ENCODE measurements around the gene ARPP21. TPM values are rescaled to one million over a fixed set of nuclear protein-coding genes. Genes with fewer than 3 reads are reported as not detected.

Gene ARPP21
- total RNA-seq, 1 donor from 2014 or later = not detected

DNA sequence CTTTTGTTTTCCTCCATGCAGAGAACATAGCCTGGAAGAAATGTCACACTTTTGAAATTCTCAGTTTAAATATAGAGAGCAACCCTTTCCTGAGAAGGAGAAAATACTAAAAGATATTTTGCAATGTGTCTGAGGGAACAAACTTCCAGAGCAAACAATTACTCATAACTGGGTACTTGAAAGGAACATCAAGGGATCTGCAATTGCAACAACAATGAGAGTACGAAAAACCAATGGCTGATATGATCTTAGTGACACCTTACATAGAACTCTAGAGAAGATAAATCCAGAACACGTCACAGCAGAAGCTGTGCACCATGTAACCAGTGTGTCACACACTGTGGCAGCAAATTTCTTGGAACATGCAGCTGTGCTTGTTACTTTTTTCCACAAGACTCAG, 14.6 kb upstream of the ARPP21 start:
- no peaks in the 10 kb centered on the region for H3K36me3 Mint-ChIP-seq (ENCODE audit: low read depth)
- CTCF ChIA-PET = no interaction called here
- no peak overlapping the region for H3K27ac Mint-ChIP-seq
- DNase-seq (no peak), ATAC-seq (ENCODE audit: low read depth) (no peak)
- no peak overlapping the region for H3K4me3 Mint-ChIP-seq
- H3K9me3 Mint-ChIP-seq = no peaks in the 10 kb centered on the region
- intact Hi-C loops (cut with micrococcal nuclease) = no loop called here
- no peak for TF ChIP-seq CTCF (IDR thresholded peaks at IDR 0.05)
- POLR2A ChIA-PET = no interaction called here
- no peaks in the 10 kb centered on the region for H3K27me3 Mint-ChIP-seq
- H3K4me1 Mint-ChIP-seq = peaks cover 10% of the 10 kb centered on the region

GRCh38 chr3:35633332-35634124, 5.8 kb upstream of the ARPP21 start:
- H3K4me1 Mint-ChIP-seq = no peaks in the 10 kb centered on the region
- H3K27me3 Mint-ChIP-seq = peaks cover 8% of the 10 kb centered on the region

DNA sequence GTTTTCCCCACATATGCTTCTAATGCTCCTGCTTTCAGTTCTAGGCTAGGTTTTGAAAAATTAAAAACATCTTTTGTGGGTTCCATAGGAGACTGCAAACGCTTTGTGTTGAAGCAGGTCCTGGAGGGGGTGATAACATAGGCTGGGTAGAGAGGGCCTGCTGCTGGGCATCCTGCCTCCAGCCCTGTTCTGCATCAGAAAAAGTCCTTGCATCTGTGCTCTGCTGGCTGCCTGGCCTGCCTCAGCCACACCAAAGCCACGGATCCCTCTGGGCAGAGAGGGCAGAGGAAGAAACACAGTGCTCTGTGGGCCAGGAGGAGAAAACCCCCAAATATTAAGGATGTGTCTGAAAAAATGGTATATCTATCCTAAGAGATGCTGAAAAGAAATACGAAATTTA, 3.9 kb upstream of the ARPP21 start:
- peaks cover 12% of the 10 kb centered on the region for H3K4me1 Mint-ChIP-seq
- ChIA-PET CTCF (no interaction called here), POLR2A (no interaction called here)
- no peak for TF ChIP-seq CTCF (IDR thresholded peaks at IDR 0.05)
- H3K27me3 Mint-ChIP-seq = peaks cover 22% of the 10 kb centered on the region
- no peak overlapping the region for H3K4me3 Mint-ChIP-seq
- H3K27ac Mint-ChIP-seq = no peak overlapping the region
- intact Hi-C loops (cut with micrococcal nuclease) = no loop called here
- DNase-seq = no peak
- no peak for ATAC-seq (ENCODE audit: low read depth)
- no peaks in the 10 kb centered on the region for H3K9me3 Mint-ChIP-seq
- no peaks in the 10 kb centered on the region for H3K36me3 Mint-ChIP-seq (ENCODE audit: low read depth)

More at GRCh38 chr3:35633332-35634124, 5.8 kb upstream of the ARPP21 start:
- no peak for TF ChIP-seq CTCF (IDR thresholded peaks at IDR 0.05)
- H3K27ac Mint-ChIP-seq = no peak overlapping the region
- H3K36me3 Mint-ChIP-seq (ENCODE audit: low read depth) = no peaks in the 10 kb centered on the region
- DNase-seq (no peak), ATAC-seq (ENCODE audit: low read depth) (no peak)
- intact Hi-C loops (cut with micrococcal nuclease) = no loop called here
- POLR2A ChIA-PET = no interaction called here
- H3K9me3 Mint-ChIP-seq = no peaks in the 10 kb centered on the region
- CTCF ChIA-PET = no interaction called here
- H3K4me3 Mint-ChIP-seq = no peak overlapping the region

GRCh38 chr3:35635926-35636683, 3.2 kb upstream of the ARPP21 start:
- no peak overlapping the region for H3K27ac Mint-ChIP-seq
- H3K36me3 Mint-ChIP-seq (ENCODE audit: low read depth) = no peaks in the 10 kb centered on the region
- DNase-seq (no peak), ATAC-seq (ENCODE audit: low read depth) (no peak)
- H3K9me3 Mint-ChIP-seq = no peaks in the 10 kb centered on the region
- no peak for TF ChIP-seq CTCF (IDR thresholded peaks at IDR 0.05)
- H3K27me3 Mint-ChIP-seq = peaks cover 27% of the 10 kb centered on the region
- intact Hi-C loops (cut with micrococcal nuclease) = no loop called here
- H3K4me1 Mint-ChIP-seq = peaks cover 14% of the 10 kb centered on the region
- ChIA-PET POLR2A (no interaction called here), CTCF (no interaction called here)
- H3K4me3 Mint-ChIP-seq = no peak overlapping the region

DNA sequence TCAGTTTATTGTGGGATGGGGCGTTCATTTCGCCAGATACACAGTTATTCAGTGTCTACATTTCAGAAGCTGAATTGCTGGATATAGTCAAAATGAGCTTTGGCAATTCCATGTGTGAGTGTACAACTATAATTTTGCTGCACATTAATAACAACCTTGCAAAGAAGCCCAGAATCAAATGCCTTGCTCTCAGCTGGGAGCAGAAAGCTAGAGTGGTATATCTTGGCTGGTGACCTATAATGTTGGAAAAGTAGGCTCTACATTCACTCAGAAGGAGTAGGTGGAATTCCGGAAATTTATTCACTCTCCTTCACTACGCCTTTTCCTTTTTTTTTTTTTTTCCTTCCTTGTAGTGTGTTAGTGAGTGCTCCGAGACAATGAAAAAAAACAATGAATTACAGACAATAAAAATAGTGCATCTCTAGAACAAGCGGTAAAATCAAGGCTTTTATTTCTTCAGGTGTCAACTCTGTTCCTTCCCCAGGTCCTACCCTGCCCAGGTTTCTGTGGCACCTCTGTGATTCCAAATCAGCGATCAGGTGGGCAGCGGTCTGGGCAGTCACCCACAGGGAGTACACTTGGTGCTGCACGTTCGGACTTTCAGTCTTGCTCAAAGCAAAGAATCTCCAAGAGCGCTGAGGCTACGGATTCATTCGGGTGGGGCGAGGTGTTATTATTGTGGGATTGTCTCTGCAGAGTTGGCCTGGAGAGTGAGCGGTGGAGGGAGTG, 910 bp upstream of the ARPP21 start:
- no peaks in the 10 kb centered on the region for H3K9me3 Mint-ChIP-seq
- ChIA-PET POLR2A (no interaction called here), CTCF (no interaction called here)
- H3K4me3 Mint-ChIP-seq = peak overlapping the region; percentile 48
- no peaks in the 10 kb centered on the region for H3K36me3 Mint-ChIP-seq (ENCODE audit: low read depth)
- H3K27ac Mint-ChIP-seq = no peak overlapping the region
- intact Hi-C loops (cut with micrococcal nuclease) = no loop called here
- no peak for DNase-seq
- no peak for ATAC-seq (ENCODE audit: low read depth)
- H3K27me3 Mint-ChIP-seq = peaks cover 30% of the 10 kb centered on the region
- TF ChIP-seq CTCF (IDR thresholded peaks at IDR 0.05) = no peak
- H3K4me1 Mint-ChIP-seq = peaks cover 17% of the 10 kb centered on the region
